Activated CD4-positive, CD25-positive, alpha-beta regulatory T cell treated with anti-CD3 and anti-CD28 coated beads, Interleukin-2, amount 50 U/mL, for 72 hours (primary cell): ENCODE measurements around the gene PHLDA2.
"Not testable (repeated sequence)": the region's sequence is repeated elsewhere in the genome, so short reads cannot be mapped to it uniquely, and the experiment has no call there.

ENCODE experiments used
- DNase-seq: peaks from one replicate; pipeline ENCODE4 v3.0.0; 2021

The PHLDA2 gene

DNA sequence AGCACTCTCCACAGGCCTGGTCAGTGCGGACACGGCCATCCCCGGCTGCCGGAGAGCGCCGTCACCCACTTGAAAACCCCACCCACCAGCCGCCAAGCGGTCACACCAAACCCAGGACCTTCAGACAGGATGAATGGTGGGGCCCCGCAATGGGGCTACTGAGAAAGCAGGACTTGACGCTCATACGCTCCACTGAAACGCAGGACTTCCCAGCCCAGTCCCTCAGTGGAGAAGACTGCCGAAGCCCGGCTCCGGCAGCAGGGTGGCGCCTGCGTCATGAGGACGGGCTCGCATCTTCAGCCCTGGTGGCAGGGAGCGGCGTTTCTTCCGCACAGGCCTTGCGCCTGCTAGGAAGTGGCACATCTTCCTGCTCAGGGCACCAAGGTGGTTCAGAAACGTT, 15.3 kb upstream of the PHLDA2 start:
- DNase-seq = no peak

- no peak for DNase-seq
Measured at GRCh38 chr11:2943711-2944118, 14.5 kb upstream of the PHLDA2 start.

- DNase-seq = no peak
Measured at GRCh38 chr11:2942872-2943710, 13.9 kb upstream of the PHLDA2 start.

DNA sequence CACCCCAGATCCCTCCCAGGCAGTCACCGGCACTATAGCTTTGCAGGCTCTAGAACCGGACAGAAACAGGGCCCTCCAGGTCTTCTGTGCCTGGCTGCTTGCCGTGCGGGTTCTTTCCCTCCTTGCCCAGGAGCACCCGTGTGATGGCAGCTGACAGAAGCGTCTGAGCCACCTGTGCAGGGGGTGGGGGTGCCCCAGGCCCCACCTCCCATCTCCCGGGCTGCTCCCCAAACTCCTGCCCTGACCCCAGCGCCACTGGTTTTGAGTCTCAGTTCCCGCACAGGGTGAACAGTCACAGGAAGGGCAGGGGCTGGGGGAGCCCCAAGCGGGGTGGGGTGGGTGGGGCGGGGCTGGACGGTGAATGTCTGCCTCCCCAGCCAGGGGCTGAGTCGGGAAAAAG, 13.2 kb upstream of the PHLDA2 start:
- DNase-seq = no peak

- DNase-seq = peak; percentile 31
Measured at GRCh38 chr11:2940921-2941821, 12.0 kb upstream of the PHLDA2 start.

GRCh38 chr11:2940147-2940920, 11.1 kb upstream of the PHLDA2 start:
- DNase-seq = peak; percentile 54

DNA sequence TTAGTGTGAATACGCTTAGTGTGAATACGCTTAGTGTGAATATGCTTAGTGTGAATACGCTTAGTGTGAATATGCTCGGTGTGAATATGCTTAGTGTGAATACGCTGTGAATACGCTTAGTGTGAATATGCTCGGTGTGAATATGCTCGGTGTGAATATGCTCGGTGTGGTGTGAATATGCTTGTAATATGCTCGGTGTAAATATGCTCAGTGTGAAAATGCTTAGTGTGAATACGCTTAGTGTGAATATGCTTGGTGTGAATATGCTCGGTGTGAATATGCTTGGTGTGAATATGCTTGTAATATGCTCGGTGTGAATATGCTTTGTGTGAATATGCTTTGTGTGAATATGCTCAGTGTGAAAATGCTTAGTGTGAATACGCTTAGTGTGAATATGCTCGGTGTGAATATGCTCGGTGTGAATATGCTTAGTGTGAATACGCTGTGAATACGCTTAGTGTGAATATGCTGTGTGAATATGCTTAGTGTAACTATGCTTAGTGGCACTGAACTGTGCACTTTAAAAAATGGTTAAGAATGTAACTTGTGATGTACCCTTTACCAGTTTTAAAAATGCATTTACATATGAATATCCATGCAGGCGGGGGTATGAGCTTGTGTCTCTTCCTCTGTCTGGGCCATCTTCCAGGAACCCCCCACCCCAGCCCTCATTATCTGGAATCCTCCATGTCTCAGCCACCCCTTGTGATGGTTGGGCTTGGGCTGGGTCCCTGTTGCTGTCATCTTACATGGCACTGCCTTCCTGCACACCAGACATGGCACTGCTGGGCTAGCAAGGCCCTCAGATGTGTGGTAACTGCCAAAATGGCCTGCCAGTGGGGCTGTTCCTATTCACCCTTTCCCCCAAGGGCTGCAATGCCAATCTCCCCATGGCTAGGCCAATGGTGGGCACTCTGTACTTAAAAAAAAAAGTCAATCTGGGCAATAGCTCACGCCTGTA, 9.5 kb upstream of the PHLDA2 start:
- not testable (repeated sequence) for DNase-seq

GRCh38 chr11:2937641-2938457, 8.6 kb upstream of the PHLDA2 start:
- DNase-seq = not testable (repeated sequence)

- DNase-seq = no peak
Measured at GRCh38 chr11:2934611-2935239, 5.5 kb upstream of the PHLDA2 start.

GRCh38 chr11:2934021-2934550, 4.9 kb upstream of the PHLDA2 start:
- no peak for DNase-seq

DNA sequence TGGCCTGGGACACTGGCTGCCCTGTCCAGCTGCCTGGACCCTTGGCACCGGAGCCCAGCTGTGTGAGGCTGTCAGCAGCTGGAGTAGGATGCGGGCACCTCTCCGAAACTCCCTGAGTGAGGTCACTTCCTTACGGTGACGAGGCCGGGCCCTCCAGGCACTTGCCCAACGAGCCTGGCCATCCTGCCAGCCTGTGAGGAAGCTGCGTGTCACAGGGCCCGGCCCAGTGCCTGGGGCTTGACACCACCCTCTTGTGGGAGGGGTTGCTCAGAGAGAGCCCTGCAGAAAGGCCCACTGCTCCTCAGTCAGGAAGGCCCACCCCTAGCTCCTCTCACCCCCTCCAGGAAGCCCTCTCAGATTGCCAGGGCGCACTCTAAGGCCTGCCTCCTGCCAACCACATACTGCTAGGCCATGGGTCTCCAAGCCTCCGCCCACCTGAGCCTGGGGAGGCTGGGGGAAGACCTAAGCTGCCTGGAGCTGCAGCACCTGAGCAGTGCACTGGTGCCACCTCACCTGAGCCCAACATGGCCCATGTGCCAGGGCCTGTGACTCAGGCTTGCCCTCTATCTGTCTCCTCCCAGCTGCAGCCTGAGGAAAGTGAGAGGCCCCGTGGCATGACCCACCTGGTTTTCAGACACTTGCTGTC, 4.3 kb upstream of the PHLDA2 start:
- peak; percentile 62 for DNase-seq

DNA sequence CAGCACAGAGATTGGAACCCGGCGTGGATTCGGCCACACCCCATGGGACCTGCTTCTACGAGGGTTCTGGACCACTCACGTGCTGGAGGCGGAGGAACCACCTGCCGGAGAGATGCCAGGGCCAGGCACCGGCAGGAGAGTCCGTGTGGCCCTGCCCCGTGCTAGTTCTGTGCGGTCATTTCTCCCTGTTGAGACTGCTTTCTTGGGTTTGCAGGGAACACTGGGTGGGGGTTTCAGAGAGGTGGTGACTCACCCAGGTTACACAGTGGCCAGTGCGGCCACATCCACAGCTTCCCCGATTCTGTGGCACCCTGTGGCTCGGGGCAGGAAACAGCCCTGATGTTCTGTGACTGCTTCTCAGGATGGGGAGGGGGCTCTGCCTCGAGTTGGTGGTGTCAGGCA, 3.6 kb upstream of the PHLDA2 start:
- no peak for DNase-seq

GRCh38 chr11:2931771-2932738, 2.8 kb upstream of the PHLDA2 start:
- DNase-seq = no peak

- DNase-seq = no peak
Measured at GRCh38 chr11:2931420-2931746, 2.2 kb upstream of the PHLDA2 start.

GRCh38 chr11:2930704-2931419, 1.6 kb upstream of the PHLDA2 start:
- DNase-seq = peak; percentile 59

DNA sequence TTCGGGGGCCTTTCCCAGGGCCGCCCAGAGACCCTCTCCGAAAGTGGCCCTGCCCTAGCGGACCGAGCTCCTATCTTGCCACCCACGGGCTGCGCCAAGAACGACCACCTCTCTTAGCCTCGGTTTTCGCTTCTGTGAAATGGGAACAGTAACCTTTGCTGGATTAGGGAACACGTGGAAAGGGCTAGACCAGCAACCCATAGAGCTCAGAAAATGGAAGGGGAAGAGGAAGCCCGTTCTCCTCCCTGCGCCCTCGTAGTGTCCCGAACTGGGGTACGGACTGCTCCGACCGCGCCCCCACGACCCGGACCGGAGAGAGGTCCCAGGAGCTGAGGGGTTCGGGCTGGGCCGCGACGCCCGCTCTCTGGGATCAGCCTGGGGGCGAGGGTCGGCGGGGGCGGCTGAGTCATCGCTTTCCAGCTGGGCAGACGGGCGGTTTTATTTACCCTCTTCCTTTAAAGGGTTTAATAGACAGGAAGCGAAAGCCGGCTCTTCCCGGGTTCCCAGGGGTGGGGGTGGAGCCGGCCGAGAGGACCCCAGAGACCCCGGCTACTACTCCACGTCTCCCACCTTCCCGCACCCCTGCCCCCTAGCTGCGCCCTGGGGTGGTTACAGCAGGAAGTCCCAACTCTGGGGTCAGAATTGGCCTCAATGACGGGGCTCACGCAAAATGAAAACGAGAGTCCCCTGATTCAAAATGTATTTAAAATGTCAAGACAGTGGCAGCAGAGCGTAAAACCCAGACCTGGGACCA, 907 bp upstream of the PHLDA2 start:
- DNase-seq = no peak

DNA sequence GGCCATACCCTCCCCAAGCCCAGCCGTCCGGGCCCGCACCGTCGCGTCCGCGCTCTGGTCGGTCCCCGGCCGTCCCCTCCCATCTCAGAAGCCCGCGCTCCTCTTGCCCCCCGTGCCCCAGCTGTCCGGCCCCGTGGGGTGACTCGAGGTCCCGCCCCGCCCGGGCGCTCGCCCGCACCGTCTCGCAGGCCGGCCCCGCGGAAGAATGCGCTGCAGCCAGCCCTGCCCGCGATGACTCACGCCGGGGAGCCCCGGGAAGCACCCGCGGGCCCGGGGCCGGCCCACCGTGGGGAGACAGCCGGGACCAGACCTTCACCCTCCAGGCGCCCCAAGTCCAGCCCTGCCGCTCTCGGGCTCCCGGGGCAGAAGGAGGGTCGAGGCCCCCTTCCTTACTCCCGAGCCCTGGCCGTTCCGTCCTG, 320 bp upstream of the PHLDA2 start:
- peak; percentile 73 for DNase-seq
